Measurements from ENCODE around the gene SCGB1A1.

Gene SCGB1A1

GRCh38 chr11:62463121-62463542 lies 44.3 kb downstream of the SCGB1A1 start:
- Histone ChIP-seq H3K4me3 (replicated peaks; ENCODE audit: insufficient read depth, low read length) (no peak overlapping the region), H3K27me3 (ENCODE audit: insufficient read depth, poor library complexity, severe bottlenecking) (no peaks in the 10 kb centered on the region), H3K27ac (replicated peaks) (no peak overlapping the region)
- no peak for DNase-seq (ENCODE audit: low read depth in 1 of 2, low spot score in 1 of 2)
- TF ChIP-seq GABPA (IDR thresholded peaks at IDR 0.05; ENCODE audit: low read depth) (no peak), POLR2AphosphoS5 (IDR thresholded peaks at IDR 0.05; ENCODE audit: low read depth) (no peak)
- TF ChIP-seq, protein P1, sequence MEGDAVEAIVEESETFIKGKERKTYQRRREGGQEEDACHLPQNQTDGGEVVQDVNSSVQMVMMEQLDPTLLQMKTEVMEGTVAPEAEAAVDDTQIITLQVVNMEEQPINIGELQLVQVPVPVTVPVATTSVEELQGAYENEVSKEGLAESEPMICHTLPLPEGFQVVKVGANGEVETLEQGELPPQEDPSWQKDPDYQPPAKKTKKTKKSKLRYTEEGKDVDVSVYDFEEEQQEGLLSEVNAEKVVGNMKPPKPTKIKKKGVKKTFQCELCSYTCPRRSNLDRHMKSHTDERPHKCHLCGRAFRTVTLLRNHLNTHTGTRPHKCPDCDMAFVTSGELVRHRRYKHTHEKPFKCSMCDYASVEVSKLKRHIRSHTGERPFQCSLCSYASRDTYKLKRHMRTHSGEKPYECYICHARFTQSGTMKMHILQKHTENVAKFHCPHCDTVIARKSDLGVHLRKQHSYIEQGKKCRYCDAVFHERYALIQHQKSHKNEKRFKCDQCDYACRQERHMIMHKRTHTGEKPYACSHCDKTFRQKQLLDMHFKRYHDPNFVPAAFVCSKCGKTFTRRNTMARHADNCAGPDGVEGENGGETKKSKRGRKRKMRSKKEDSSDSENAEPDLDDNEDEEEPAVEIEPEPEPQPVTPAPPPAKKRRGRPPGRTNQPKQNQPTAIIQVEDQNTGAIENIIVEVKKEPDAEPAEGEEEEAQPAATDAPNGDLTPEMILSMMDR (IDR thresholded peaks at IDR 0.05; ENCODE audit: insufficient read depth, low read length): no peak
- TF ChIP-seq, protein P2, sequence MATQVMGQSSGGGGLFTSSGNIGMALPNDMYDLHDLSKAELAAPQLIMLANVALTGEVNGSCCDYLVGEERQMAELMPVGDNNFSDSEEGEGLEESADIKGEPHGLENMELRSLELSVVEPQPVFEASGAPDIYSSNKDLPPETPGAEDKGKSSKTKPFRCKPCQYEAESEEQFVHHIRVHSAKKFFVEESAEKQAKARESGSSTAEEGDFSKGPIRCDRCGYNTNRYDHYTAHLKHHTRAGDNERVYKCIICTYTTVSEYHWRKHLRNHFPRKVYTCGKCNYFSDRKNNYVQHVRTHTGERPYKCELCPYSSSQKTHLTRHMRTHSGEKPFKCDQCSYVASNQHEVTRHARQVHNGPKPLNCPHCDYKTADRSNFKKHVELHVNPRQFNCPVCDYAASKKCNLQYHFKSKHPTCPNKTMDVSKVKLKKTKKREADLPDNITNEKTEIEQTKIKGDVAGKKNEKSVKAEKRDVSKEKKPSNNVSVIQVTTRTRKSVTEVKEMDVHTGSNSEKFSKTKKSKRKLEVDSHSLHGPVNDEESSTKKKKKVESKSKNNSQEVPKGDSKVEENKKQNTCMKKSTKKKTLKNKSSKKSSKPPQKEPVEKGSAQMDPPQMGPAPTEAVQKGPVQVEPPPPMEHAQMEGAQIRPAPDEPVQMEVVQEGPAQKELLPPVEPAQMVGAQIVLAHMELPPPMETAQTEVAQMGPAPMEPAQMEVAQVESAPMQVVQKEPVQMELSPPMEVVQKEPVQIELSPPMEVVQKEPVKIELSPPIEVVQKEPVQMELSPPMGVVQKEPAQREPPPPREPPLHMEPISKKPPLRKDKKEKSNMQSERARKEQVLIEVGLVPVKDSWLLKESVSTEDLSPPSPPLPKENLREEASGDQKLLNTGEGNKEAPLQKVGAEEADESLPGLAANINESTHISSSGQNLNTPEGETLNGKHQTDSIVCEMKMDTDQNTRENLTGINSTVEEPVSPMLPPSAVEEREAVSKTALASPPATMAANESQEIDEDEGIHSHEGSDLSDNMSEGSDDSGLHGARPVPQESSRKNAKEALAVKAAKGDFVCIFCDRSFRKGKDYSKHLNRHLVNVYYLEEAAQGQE (IDR thresholded peaks at IDR 0.05; ENCODE audit: insufficient replicate concordance, low read depth): no peak

DNA sequence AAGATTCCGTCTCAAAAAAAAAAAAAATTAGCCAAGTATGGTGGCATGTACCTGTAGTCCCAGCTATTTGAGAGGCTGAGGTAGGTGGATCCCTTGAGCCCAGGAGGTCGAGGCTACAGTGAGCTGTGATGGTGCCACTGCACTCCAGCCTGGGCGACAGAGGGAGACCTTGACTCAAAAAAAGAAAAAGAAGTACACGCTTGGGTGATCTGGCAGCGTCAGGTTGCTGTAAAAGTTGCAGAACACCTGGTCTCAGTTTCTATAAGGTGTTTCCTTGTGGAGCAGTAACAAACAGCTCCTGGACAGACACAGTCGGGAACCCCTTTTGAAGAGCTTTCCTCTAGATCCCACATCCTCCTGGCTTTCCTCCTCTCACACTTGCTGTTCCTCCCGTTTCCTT lies 45.8 kb downstream of the SCGB1A1 start:
- H3K27ac ChIP-seq (replicated peaks): no peak overlapping the region
- no peak for DNase-seq (ENCODE audit: low read depth in 1 of 2, low spot score in 1 of 2)
- TF ChIP-seq GABPA (IDR thresholded peaks at IDR 0.05; ENCODE audit: low read depth) (no peak), POLR2AphosphoS5 (IDR thresholded peaks at IDR 0.05; ENCODE audit: low read depth) (no peak), SPI1 (IDR thresholded peaks at IDR 0.05; ENCODE audit: borderline replicate concordance, low read depth) (no peak)
- TF ChIP-seq, protein P1 (IDR thresholded peaks at IDR 0.05; ENCODE audit: insufficient read depth, low read length): no peak
- TF ChIP-seq, protein P2 (IDR thresholded peaks at IDR 0.05; ENCODE audit: insufficient replicate concordance, low read depth): no peak

GRCh38 chr11:62466444-62466843 lies 47.6 kb downstream of the SCGB1A1 start:
- Histone ChIP-seq H3K27ac (replicated peaks) (no peak overlapping the region), H3K4me3 (replicated peaks; ENCODE audit: insufficient read depth, low read length) (no peak overlapping the region), H3K27me3 (ENCODE audit: insufficient read depth, poor library complexity, severe bottlenecking) (no peaks in the 10 kb centered on the region)
- TF ChIP-seq POLR2AphosphoS5 (IDR thresholded peaks at IDR 0.05; ENCODE audit: low read depth): no peak
- DNase-seq (ENCODE audit: low read depth in 1 of 2, low spot score in 1 of 2): no peak

More for the DNA sequence above, 45.8 kb downstream of the SCGB1A1 start:
- H3K4me3 ChIP-seq (replicated peaks; ENCODE audit: insufficient read depth, low read length): no peak overlapping the region
- no peaks in the 10 kb centered on the region for H3K27me3 ChIP-seq (ENCODE audit: insufficient read depth, poor library complexity, severe bottlenecking)

GRCh38 chr11:62468577-62468976 lies 49.7 kb downstream of the SCGB1A1 start:
- no peak overlapping the region for H3K4me3 ChIP-seq (replicated peaks; ENCODE audit: insufficient read depth, low read length)
- no peak for DNase-seq (ENCODE audit: low read depth in 1 of 2, low spot score in 1 of 2)
- TF ChIP-seq, protein P2 (IDR thresholded peaks at IDR 0.05; ENCODE audit: insufficient replicate concordance, low read depth): no peak
- TF ChIP-seq SPI1 (IDR thresholded peaks at IDR 0.05; ENCODE audit: borderline replicate concordance, low read depth): no peak
- TF ChIP-seq GABPA (IDR thresholded peaks at IDR 0.05; ENCODE audit: low read depth): no peak
- TF ChIP-seq, protein P1 (IDR thresholded peaks at IDR 0.05; ENCODE audit: insufficient read depth, low read length): no peak
- no peak for TF ChIP-seq POLR2AphosphoS5 (IDR thresholded peaks at IDR 0.05; ENCODE audit: low read depth)
- H3K27me3 ChIP-seq (ENCODE audit: insufficient read depth, poor library complexity, severe bottlenecking): no peaks in the 10 kb centered on the region
- H3K27ac ChIP-seq (replicated peaks): no peak overlapping the region
